GM19238 (cell line): ENCODE measurements around the gene SLC12A7.

ENCODE experiments used
- DNase-seq: peaks from one replicate; pipeline ENCODE4 v3.0.0; 2011; ENCODE audit warnings: low spot score; ENCODE audit not compliant: insufficient read length

The SLC12A7 gene

GRCh38 chr5:1037671-1038416 is 74.0 kb downstream of the SLC12A7 start:
- DNase-seq, result no peak

- no peak for DNase-seq
These were observed 74.7 kb downstream of the SLC12A7 start for GRCh38 chr5:1037123-1037670.

- no peak for DNase-seq
These were observed 75.2 kb downstream of the SLC12A7 start for GRCh38 chr5:1036504-1037122.

- DNase-seq, result no peak
These were observed 76.2 kb downstream of the SLC12A7 start for GRCh38 chr5:1035421-1036405.

GRCh38 chr5:1034986-1035385 is 76.9 kb downstream of the SLC12A7 start:
- no peak for DNase-seq

GRCh38 chr5:1034421-1034905 is 77.4 kb downstream of the SLC12A7 start:
- no peak for DNase-seq

GRCh38 chr5:1033606-1034420 is 78.0 kb downstream of the SLC12A7 start:
- DNase-seq, result no peak

GRCh38 chr5:1033178-1033577 is 78.7 kb downstream of the SLC12A7 start:
- no peak for DNase-seq

GRCh38 chr5:1032551-1033027 is 79.3 kb downstream of the SLC12A7 start:
- no peak for DNase-seq

GRCh38 chr5:1032011-1032410 is 79.9 kb downstream of the SLC12A7 start:
- DNase-seq, result no peak

GRCh38 chr5:1031306-1031959 is 80.4 kb downstream of the SLC12A7 start:
- no peak for DNase-seq

GRCh38 chr5:1030801-1031271 is 81.0 kb downstream of the SLC12A7 start:
- no peak for DNase-seq

- no peak for DNase-seq
These were observed 81.8 kb downstream of the SLC12A7 start for GRCh38 chr5:1029945-1030625.

GRCh38 chr5:1029282-1029944 is 82.5 kb downstream of the SLC12A7 start:
- DNase-seq, result no peak

- no peak for DNase-seq
These were observed 83.2 kb downstream of the SLC12A7 start for GRCh38 chr5:1028481-1029281.

- DNase-seq, result no peak
These were observed 84.0 kb downstream of the SLC12A7 start for GRCh38 chr5:1027631-1028441.
